ENCODE measurements around the gene CST11. TPM values are rescaled to one million over a fixed set of nuclear protein-coding genes. Genes with fewer than 3 reads are reported as not detected.
A peak's percentile ranks its signal among the peaks of the same experiment; 100 is the strongest.

CST11 gene
- total RNA-seq, 1 donor from 2014 or later = not detected

DNA sequence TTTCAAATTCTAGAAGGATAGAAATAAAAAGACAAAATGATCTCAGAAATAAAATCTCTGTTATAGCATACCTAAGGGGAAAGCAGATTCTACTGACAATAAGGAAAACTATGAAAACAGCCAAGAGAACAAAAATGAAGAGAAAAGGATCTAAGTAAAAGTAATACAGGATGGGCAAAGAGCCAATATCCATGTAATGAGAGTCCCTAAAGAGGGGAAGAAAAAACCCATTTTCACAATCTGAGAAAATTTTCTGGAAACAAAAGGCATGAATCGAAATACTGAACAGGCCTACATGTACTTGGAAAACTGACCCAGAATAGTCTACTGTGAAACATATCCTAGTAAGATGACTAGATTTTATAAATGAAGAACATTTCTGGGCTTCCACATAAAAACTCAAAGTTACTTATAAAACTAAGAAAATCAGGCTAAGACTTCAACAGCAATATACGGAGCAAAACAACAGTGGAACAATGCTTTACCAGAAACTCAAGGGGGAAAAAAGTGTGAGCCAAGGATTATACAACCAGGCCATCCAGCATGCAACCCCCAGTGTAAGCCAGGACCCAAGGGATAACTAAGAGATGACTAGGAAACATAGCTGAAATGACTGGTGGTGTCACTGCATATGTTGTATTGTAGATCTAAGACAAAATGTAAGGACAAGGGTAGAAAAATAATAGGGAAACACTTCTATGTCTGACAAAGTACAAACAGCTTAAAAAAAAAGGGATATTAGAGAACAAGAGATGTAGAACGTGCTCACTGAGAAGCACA lies 41.6 kb downstream of the CST11 start:
- TF ChIP-seq, protein P1, sequence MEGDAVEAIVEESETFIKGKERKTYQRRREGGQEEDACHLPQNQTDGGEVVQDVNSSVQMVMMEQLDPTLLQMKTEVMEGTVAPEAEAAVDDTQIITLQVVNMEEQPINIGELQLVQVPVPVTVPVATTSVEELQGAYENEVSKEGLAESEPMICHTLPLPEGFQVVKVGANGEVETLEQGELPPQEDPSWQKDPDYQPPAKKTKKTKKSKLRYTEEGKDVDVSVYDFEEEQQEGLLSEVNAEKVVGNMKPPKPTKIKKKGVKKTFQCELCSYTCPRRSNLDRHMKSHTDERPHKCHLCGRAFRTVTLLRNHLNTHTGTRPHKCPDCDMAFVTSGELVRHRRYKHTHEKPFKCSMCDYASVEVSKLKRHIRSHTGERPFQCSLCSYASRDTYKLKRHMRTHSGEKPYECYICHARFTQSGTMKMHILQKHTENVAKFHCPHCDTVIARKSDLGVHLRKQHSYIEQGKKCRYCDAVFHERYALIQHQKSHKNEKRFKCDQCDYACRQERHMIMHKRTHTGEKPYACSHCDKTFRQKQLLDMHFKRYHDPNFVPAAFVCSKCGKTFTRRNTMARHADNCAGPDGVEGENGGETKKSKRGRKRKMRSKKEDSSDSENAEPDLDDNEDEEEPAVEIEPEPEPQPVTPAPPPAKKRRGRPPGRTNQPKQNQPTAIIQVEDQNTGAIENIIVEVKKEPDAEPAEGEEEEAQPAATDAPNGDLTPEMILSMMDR (IDR thresholded peaks at IDR 0.05) = no peak
- Mint-ChIP-seq H3K27ac (ENCODE audit: unreplicated experiment) (peak overlapping the region; percentile 20), H3K27me3 (ENCODE audit: unreplicated experiment) (no peaks in the 10 kb centered on the region), H3K36me3 (ENCODE audit: unreplicated experiment) (no peaks in the 10 kb centered on the region), H3K9me3 (ENCODE audit: unreplicated experiment) (no peaks in the 10 kb centered on the region), H3K4me3 (ENCODE audit: unreplicated experiment) (no peak overlapping the region), H3K4me1 (ENCODE audit: unreplicated experiment) (peaks cover 47% of the 10 kb centered on the region)
- DNase-seq (ENCODE audit: extremely low spot score, unreplicated experiment) = no peak

DNA sequence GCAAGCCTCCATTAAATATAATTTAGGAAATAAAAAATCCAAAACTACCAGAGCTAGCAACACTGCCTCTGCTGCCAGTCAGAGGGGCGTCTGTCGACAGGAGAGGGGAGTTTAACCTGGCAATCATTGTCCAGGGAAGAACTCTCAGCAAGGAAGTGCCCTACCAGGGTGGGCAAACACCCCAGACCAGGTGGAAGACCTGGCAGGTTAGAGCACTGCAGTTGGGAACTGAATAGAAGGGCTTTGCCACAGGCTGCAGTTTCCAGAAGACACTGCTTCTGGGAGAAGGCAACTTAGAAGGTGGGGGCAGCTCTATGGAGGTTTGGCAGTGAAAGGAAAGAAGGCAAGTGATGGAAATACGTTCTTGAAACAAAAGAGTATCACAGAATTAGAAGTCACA lies 42.9 kb downstream of the CST11 start:
- Mint-ChIP-seq H3K9me3 (ENCODE audit: unreplicated experiment) (no peaks in the 10 kb centered on the region), H3K27me3 (ENCODE audit: unreplicated experiment) (no peaks in the 10 kb centered on the region), H3K36me3 (ENCODE audit: unreplicated experiment) (no peaks in the 10 kb centered on the region), H3K4me1 (ENCODE audit: unreplicated experiment) (peaks cover 41% of the 10 kb centered on the region), H3K27ac (ENCODE audit: unreplicated experiment) (no peak overlapping the region), H3K4me3 (ENCODE audit: unreplicated experiment) (no peak overlapping the region)
- no peak for DNase-seq (ENCODE audit: extremely low spot score, unreplicated experiment)
- TF ChIP-seq, protein P1 (IDR thresholded peaks at IDR 0.05) = no peak

DNA sequence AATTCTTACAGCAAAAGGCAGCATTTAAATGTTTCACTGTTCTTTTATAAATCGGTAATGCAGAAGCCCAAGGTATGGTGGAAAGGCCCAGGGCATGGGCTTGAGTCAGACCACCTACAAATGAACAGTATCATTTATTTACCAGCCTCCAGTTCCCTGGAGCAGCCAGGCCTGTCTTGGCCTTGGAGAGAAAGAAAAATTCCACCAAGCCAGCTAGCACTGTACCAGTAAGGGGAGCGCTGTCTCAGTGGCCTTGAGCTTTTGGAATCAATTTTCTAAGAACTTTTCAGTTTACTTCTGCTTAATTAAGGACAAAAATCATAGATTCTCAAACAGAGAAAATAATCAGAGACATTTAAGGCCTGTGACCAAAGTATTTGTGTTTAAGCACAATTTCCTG lies 43.7 kb downstream of the CST11 start:
- TF ChIP-seq, protein P1 (IDR thresholded peaks at IDR 0.05) = no peak
- H3K27ac Mint-ChIP-seq (ENCODE audit: unreplicated experiment) = no peak overlapping the region
- H3K36me3 Mint-ChIP-seq (ENCODE audit: unreplicated experiment) = no peaks in the 10 kb centered on the region
- no peaks in the 10 kb centered on the region for H3K27me3 Mint-ChIP-seq (ENCODE audit: unreplicated experiment)
- no peak overlapping the region for H3K4me3 Mint-ChIP-seq (ENCODE audit: unreplicated experiment)
- peaks cover 44% of the 10 kb centered on the region for H3K4me1 Mint-ChIP-seq (ENCODE audit: unreplicated experiment)
- no peak for DNase-seq (ENCODE audit: extremely low spot score, unreplicated experiment)
- H3K9me3 Mint-ChIP-seq (ENCODE audit: unreplicated experiment) = no peaks in the 10 kb centered on the region

DNA sequence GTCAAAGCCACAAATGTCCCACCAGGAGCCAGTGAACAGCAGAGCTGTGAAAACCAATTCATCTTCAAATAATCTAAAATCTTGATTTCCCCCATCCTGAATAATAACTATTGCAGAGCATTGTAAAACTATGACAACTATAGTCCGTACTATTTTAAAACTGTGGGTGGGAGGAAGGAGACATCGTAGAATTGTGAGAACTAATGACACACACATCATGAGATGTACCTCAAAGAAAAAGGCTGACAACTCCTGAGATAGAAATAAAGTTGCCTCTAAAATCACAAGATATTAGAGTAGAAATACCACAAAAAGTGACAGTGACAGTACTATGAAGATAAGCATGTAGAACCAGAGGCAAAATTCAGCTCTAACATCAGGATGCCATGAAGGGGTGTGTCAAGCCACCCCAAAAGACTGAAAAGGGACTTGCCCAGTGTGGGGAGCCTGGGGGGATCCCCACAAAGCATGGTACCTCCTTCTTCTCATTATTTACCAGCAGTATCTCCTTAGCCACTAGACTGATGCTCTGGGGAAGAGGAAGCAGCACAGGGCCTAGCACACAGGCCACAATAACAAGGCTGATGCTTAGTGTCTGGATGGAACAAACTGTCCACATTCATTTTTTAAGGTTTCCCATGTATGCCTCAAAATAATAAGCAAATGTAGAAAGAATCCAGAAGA lies 44.8 kb downstream of the CST11 start:
- Mint-ChIP-seq H3K27ac (ENCODE audit: unreplicated experiment) (no peak overlapping the region), H3K4me1 (ENCODE audit: unreplicated experiment) (peaks cover 43% of the 10 kb centered on the region), H3K9me3 (ENCODE audit: unreplicated experiment) (no peaks in the 10 kb centered on the region), H3K4me3 (ENCODE audit: unreplicated experiment) (no peak overlapping the region), H3K27me3 (ENCODE audit: unreplicated experiment) (no peaks in the 10 kb centered on the region), H3K36me3 (ENCODE audit: unreplicated experiment) (no peaks in the 10 kb centered on the region)
- TF ChIP-seq, protein P1 (IDR thresholded peaks at IDR 0.05) = no peak
- no peak for DNase-seq (ENCODE audit: extremely low spot score, unreplicated experiment)

DNA sequence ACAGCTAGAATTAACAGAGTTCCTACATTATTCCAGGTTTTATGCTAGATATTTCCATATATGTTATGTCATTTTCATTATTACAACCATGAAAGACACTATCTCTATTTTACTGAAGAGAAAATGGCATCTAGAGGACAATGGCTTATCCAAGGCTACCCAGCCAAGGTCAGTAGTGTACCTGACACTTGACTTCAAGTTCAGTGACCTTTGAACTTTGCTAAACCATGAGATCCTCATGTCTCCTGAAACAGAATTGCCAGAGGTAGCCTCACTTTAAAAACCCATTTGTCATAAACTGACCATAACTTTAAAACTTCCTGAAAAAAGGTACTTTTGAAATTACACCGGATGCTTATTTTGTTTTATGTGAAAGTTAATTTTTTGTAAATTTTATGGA lies 45.8 kb downstream of the CST11 start:
- peaks cover 35% of the 10 kb centered on the region for H3K4me1 Mint-ChIP-seq (ENCODE audit: unreplicated experiment)
- no peaks in the 10 kb centered on the region for H3K36me3 Mint-ChIP-seq (ENCODE audit: unreplicated experiment)
- no peak overlapping the region for H3K27ac Mint-ChIP-seq (ENCODE audit: unreplicated experiment)
- no peak for DNase-seq (ENCODE audit: extremely low spot score, unreplicated experiment)
- TF ChIP-seq, protein P1 (IDR thresholded peaks at IDR 0.05) = no peak
- no peaks in the 10 kb centered on the region for H3K27me3 Mint-ChIP-seq (ENCODE audit: unreplicated experiment)
- H3K4me3 Mint-ChIP-seq (ENCODE audit: unreplicated experiment) = no peak overlapping the region
- no peaks in the 10 kb centered on the region for H3K9me3 Mint-ChIP-seq (ENCODE audit: unreplicated experiment)
